Lower leg skin (tissue), 4 donors: ENCODE data around the gene RPL7L1. TPM values are rescaled to one million over a fixed set of nuclear protein-coding genes. Genes with fewer than 3 reads are reported as not detected.

Source experiments
- DNase-seq, 2 donors: peaks; one replicate each; pipeline ENCODE4 v3.0.0-alpha.2; 2019; ENCODE audit warnings: low spot score in 2 of 2
- H3K4me3 ChIP-seq: fragments of 200-600 bp; sonication (generic); 2 replicates; pipeline ENCODE4 v1.5.1; 2017; ENCODE audit warnings: mild to moderate bottlenecking, low read depth; ENCODE audit not compliant: poor library complexity, severe bottlenecking
- POLR2A ChIP-seq, 2 donors: fragments of 450-650 bp; IDR thresholded peaks; one replicate each; pipeline ENCODE4 v1.6.1; 2016 to 2017; ENCODE audit warnings: antibody characterized with exemption in 2 of 2, mild to moderate bottlenecking in 1 of 2, moderate library complexity in 1 of 2
- WGBS, 2 donors: methylation state at CpG; one replicate each; pipeline ENCODE4 v1.1.5; 2018; 5-methylcytosine and 5-hydroxymethylcytosine counted together
- intact Hi-C: fragments of 100-400 bp; cut with DNase I; formaldehyde crosslinking; loops from one replicate; pipeline ENCODE4 v1.15.0; 2023; ENCODE audit warnings: low total_unique reads
- total RNA-seq, 4 donors: library from RNA; depleted of rRNA; stranded (reverse); fragments of >200 nt; gene quantifications; one replicate each; pipeline ENCODE4 v1.1.0, GENCODE V29; 2016
- TF ChIP-seq, protein P1 (sequence below), 3 donors: fragments of 450-650 bp; IDR thresholded peaks; one replicate each; pipeline ENCODE4 v1.5.1; 2016; ENCODE audit warnings: antibody characterized with exemption in 3 of 3, mild to moderate bottlenecking in 3 of 3, moderate library complexity in 2 of 3

RPL7L1 gene
- total RNA-seq, 4 donors from 2014 or later: 73.4 to 95.9 (median 80.9) TPM

- no peak overlapping the region for H3K4me3 ChIP-seq
- TF ChIP-seq, protein P1, sequence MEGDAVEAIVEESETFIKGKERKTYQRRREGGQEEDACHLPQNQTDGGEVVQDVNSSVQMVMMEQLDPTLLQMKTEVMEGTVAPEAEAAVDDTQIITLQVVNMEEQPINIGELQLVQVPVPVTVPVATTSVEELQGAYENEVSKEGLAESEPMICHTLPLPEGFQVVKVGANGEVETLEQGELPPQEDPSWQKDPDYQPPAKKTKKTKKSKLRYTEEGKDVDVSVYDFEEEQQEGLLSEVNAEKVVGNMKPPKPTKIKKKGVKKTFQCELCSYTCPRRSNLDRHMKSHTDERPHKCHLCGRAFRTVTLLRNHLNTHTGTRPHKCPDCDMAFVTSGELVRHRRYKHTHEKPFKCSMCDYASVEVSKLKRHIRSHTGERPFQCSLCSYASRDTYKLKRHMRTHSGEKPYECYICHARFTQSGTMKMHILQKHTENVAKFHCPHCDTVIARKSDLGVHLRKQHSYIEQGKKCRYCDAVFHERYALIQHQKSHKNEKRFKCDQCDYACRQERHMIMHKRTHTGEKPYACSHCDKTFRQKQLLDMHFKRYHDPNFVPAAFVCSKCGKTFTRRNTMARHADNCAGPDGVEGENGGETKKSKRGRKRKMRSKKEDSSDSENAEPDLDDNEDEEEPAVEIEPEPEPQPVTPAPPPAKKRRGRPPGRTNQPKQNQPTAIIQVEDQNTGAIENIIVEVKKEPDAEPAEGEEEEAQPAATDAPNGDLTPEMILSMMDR (IDR thresholded peaks at IDR 0.05): no peak
- no peak for TF ChIP-seq POLR2A (IDR thresholded peaks at IDR 0.05)
- intact Hi-C loops: no loop called here
- DNase-seq: no peak
- 100% methylated on average over 1 of the region's 1 CpG for WGBS, 2 donors
These were observed 36.9 kb downstream of the RPL7L1 start for GRCh38 chr6:42916288-42916687.

GRCh38 chr6:42921801-42922200 is 42.4 kb downstream of the RPL7L1 start:
- H3K4me3 ChIP-seq: no peak overlapping the region
- WGBS, 2 donors: 62 to 68% methylated on average over 6 of the region's 6 CpGs
- intact Hi-C loops: loop anchor here (10.0 kb wide), 1 partner anchor 223 kb away; no protein-coding TSS in a partner anchor
- DNase-seq: no peak
- TF ChIP-seq, protein P1 (IDR thresholded peaks at IDR 0.05): no peak
- no peak for TF ChIP-seq POLR2A (IDR thresholded peaks at IDR 0.05)

DNA sequence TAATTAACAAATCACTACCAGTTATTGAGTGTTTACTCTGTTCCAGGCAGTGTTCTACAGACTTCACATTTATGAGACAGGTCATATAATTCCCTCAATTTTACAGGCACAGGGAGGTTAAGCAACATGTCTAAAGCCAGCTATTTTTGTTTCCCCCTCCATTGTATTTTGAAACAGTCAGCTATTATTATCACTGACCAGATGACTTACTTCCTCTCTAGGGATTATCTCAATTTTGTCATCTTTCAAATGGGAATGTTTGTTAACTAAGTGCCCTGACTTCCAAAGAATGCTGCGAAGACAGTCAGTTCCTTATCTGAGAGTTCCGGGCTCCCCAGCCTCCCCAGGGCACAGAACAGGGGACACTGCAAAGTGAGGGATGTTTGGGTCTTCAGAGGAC is 44.2 kb downstream of the RPL7L1 start:
- WGBS, 2 donors: 82 to 88% methylated on average over 2 of the region's 2 CpGs
- DNase-seq: no peak
- intact Hi-C loops: loop anchor here (10.0 kb wide), 1 partner anchor 221 kb away; no protein-coding TSS in a partner anchor
- no peak overlapping the region for H3K4me3 ChIP-seq
- TF ChIP-seq POLR2A (IDR thresholded peaks at IDR 0.05): no peak
- TF ChIP-seq, protein P1 (IDR thresholded peaks at IDR 0.05): no peak

DNA sequence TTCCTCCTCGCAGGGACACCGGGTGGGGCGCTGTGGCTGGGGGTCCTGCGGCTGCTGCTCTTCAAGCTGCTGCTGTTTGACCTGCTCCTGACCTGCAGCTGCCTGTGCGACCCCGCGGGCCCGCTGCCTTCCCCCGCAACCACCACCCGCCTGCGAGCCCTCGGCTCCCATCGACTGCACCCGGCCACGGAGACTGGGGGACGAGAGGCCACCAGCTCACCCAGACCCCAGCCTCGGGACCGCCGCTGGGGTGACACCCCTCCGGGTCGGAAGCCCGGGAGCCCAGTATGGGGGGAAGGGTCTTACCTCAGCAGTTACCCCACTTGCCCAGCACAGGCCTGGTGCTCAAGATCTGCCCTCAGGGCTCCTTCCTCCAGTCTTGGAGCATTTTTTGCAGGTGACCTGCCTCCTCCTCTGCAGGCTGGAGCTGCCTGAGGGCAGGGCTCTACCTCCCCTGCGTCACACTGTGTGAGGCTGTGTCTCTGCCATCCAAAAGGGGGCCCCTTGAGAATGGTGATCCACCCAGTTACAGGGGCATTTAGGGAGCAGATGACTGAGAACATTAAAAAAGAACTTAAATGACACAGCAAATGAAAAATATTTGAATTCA is 45.9 kb downstream of the RPL7L1 start:
- no peak for DNase-seq

GRCh38 chr6:42928986-42929820 is 49.8 kb downstream of the RPL7L1 start, which contains the start of gene CNPY3:
Gene CNPY3, plus strand, starts transcription at chr6:42929480. Its CDS starts 91 bp downstream, at chr6:42929571.
- intact Hi-C loops: loop anchor here (10.0 kb wide), 1 partner anchor 216 kb away; no protein-coding TSS in a partner anchor
- 0 to 1% methylated on average over 25 to 42 of the region's 63 CpGs for WGBS, 2 donors
- DNase-seq: peak; percentile 93 to 98
- peak within 1 kb of the TSS; percentile 64 for H3K4me3 ChIP-seq
- TF ChIP-seq, protein P1 (IDR thresholded peaks at IDR 0.05): no peak
- peak in 1 of 2 donors; percentile 1 for TF ChIP-seq POLR2A (IDR thresholded peaks at IDR 0.05)

More for the DNA sequence above, 45.9 kb downstream of the RPL7L1 start:
- intact Hi-C loops: loop anchor here (10.0 kb wide), 1 partner anchor 219 kb away; no protein-coding TSS in a partner anchor
- no peak overlapping the region for H3K4me3 ChIP-seq
- TF ChIP-seq, protein P1 (IDR thresholded peaks at IDR 0.05): no peak
- 38 to 51% methylated on average over 18 to 23 of the region's 23 CpGs for WGBS, 2 donors
